ENCODE results near the gene ANKS3.

ANKS3 gene

GRCh38 chr16:4713663-4714501, 20.2 kb downstream of the ANKS3 start:
- TF ChIP-seq CREB1 (IDR thresholded peaks at IDR 0.05; ENCODE audit: low read depth) (no peak), RAD21 (IDR thresholded peaks at IDR 0.05; ENCODE audit: low read depth) (no peak), TCF12 (IDR thresholded peaks at IDR 0.05; ENCODE audit: low read depth) (no peak), EP300 (IDR thresholded peaks at IDR 0.05; ENCODE audit: borderline replicate concordance) (no peak), EGR1 (IDR thresholded peaks at IDR 0.05) (no peak), YY1 (IDR thresholded peaks at IDR 0.05; ENCODE audit: low read depth) (no peak), FOXM1 (IDR thresholded peaks at IDR 0.05; ENCODE audit: borderline replicate concordance, low read depth) (no peak), MAX (IDR thresholded peaks at IDR 0.05) (no peak), ZBTB7A (IDR thresholded peaks at IDR 0.05; ENCODE audit: low read depth) (no peak), TAF1 (IDR thresholded peaks at IDR 0.05; ENCODE audit: low read depth) (no peak), NFIC (IDR thresholded peaks at IDR 0.05) (no peak), USF1 (IDR thresholded peaks at IDR 0.05) (no peak)

GRCh38 chr16:4709481-4709880, 24.6 kb downstream of the ANKS3 start:
- no peak for TF ChIP-seq TAF1 (IDR thresholded peaks at IDR 0.05; ENCODE audit: low read depth)
- TF ChIP-seq RAD21 (IDR thresholded peaks at IDR 0.05; ENCODE audit: low read depth): no peak
- TF ChIP-seq TCF12 (IDR thresholded peaks at IDR 0.05; ENCODE audit: low read depth): no peak
- TF ChIP-seq TEAD4 (IDR thresholded peaks at IDR 0.05): no peak
- no peak for TF ChIP-seq YY1 (IDR thresholded peaks at IDR 0.05; ENCODE audit: low read depth)
- no peak for TF ChIP-seq CREB1 (IDR thresholded peaks at IDR 0.05; ENCODE audit: low read depth)
- TF ChIP-seq MAX (IDR thresholded peaks at IDR 0.05): no peak
- no peak for TF ChIP-seq FOXM1 (IDR thresholded peaks at IDR 0.05; ENCODE audit: borderline replicate concordance, low read depth)

- TF ChIP-seq RAD21 (IDR thresholded peaks at IDR 0.05; ENCODE audit: low read depth) (no peak), CEBPB (IDR thresholded peaks at IDR 0.05) (no peak), NFIC (IDR thresholded peaks at IDR 0.05) (no peak), TCF12 (IDR thresholded peaks at IDR 0.05; ENCODE audit: low read depth) (no peak), ZBTB7A (IDR thresholded peaks at IDR 0.05; ENCODE audit: low read depth) (no peak)
Observed at GRCh38 chr16:4706871-4707270, 27.2 kb downstream of the ANKS3 start.

- no peak for TF ChIP-seq FOXM1 (IDR thresholded peaks at IDR 0.05; ENCODE audit: borderline replicate concordance, low read depth)
- TF ChIP-seq YY1 (IDR thresholded peaks at IDR 0.05; ENCODE audit: low read depth): no peak
- TF ChIP-seq TAF1 (IDR thresholded peaks at IDR 0.05; ENCODE audit: low read depth): no peak
- no peak for TF ChIP-seq ZBTB7A (IDR thresholded peaks at IDR 0.05; ENCODE audit: low read depth)
- no peak for TF ChIP-seq NFIC (IDR thresholded peaks at IDR 0.05)
- no peak for TF ChIP-seq TEAD4 (IDR thresholded peaks at IDR 0.05)
- TF ChIP-seq RAD21 (IDR thresholded peaks at IDR 0.05; ENCODE audit: low read depth): no peak
- TF ChIP-seq CEBPB (IDR thresholded peaks at IDR 0.05): no peak
Observed at GRCh38 chr16:4704913-4705312, 29.2 kb downstream of the ANKS3 start.

- TF ChIP-seq NFIC (IDR thresholded peaks at IDR 0.05): no peak
- TF ChIP-seq RAD21 (IDR thresholded peaks at IDR 0.05; ENCODE audit: low read depth): no peak
- TF ChIP-seq EP300 (IDR thresholded peaks at IDR 0.05; ENCODE audit: borderline replicate concordance): no peak
- TF ChIP-seq TEAD4 (IDR thresholded peaks at IDR 0.05): no peak
- TF ChIP-seq CEBPB (IDR thresholded peaks at IDR 0.05): no peak
Observed at GRCh38 chr16:4704491-4704890, 29.6 kb downstream of the ANKS3 start.

- TF ChIP-seq TCF12 (IDR thresholded peaks at IDR 0.05; ENCODE audit: low read depth) (no peak), MAX (IDR thresholded peaks at IDR 0.05) (no peak), TEAD4 (IDR thresholded peaks at IDR 0.05) (no peak), CEBPB (IDR thresholded peaks at IDR 0.05) (no peak), EP300 (IDR thresholded peaks at IDR 0.05; ENCODE audit: borderline replicate concordance) (no peak), REST (IDR thresholded peaks at IDR 0.05; ENCODE audit: low read depth) (no peak), USF1 (IDR thresholded peaks at IDR 0.05) (no peak), ZBTB7A (IDR thresholded peaks at IDR 0.05; ENCODE audit: low read depth) (no peak), NFIC (IDR thresholded peaks at IDR 0.05) (no peak), YY1 (IDR thresholded peaks at IDR 0.05; ENCODE audit: low read depth) (no peak), FOXM1 (IDR thresholded peaks at IDR 0.05; ENCODE audit: borderline replicate concordance, low read depth) (no peak), EGR1 (IDR thresholded peaks at IDR 0.05) (no peak), CREB1 (IDR thresholded peaks at IDR 0.05; ENCODE audit: low read depth) (no peak), TAF1 (IDR thresholded peaks at IDR 0.05; ENCODE audit: low read depth) (no peak), RAD21 (IDR thresholded peaks at IDR 0.05; ENCODE audit: low read depth) (no peak)
Observed at GRCh38 chr16:4703906-4704305, 30.2 kb downstream of the ANKS3 start.

- TF ChIP-seq YY1 (IDR thresholded peaks at IDR 0.05; ENCODE audit: low read depth) (no peak), CEBPB (IDR thresholded peaks at IDR 0.05) (no peak), NFIC (IDR thresholded peaks at IDR 0.05) (no peak), FOXM1 (IDR thresholded peaks at IDR 0.05; ENCODE audit: borderline replicate concordance, low read depth) (no peak), ZBTB7A (IDR thresholded peaks at IDR 0.05; ENCODE audit: low read depth) (no peak), TAF1 (IDR thresholded peaks at IDR 0.05; ENCODE audit: low read depth) (no peak), RAD21 (IDR thresholded peaks at IDR 0.05; ENCODE audit: low read depth) (no peak)
Observed at GRCh38 chr16:4702466-4702808, 31.6 kb downstream of the ANKS3 start.
